ENCODE data around the gene MRPL24.

MRPL24 gene
- long read RNA-seq, transcript MRPL24-201 (6 exons, 883 nt): major isoform, 15 of 37 reads
- long read RNA-seq, transcript MRPL24-202 (6 exons, 883 nt): major isoform, 15 of 37 reads
- long read RNA-seq, partial matches to known transcripts: 1 of 37 reads
- long read RNA-seq, other reads (novel, unspliced or antisense): 6 of 37 reads

- TF ChIP-seq GABPA (IDR thresholded peaks at IDR 0.05; ENCODE audit: low read depth) (peak; percentile 99), POLR2AphosphoS5 (IDR thresholded peaks at IDR 0.05; ENCODE audit: low read depth) (peak; percentile 82), SPI1 (IDR thresholded peaks at IDR 0.05; ENCODE audit: borderline replicate concordance, low read depth) (peak; percentile 62; the same call in 1 of the 2 replicates), REST (IDR thresholded peaks at IDR 0.05; ENCODE audit: insufficient replicate concordance, low read depth) (no peak)
- TF ChIP-seq, protein P1, sequence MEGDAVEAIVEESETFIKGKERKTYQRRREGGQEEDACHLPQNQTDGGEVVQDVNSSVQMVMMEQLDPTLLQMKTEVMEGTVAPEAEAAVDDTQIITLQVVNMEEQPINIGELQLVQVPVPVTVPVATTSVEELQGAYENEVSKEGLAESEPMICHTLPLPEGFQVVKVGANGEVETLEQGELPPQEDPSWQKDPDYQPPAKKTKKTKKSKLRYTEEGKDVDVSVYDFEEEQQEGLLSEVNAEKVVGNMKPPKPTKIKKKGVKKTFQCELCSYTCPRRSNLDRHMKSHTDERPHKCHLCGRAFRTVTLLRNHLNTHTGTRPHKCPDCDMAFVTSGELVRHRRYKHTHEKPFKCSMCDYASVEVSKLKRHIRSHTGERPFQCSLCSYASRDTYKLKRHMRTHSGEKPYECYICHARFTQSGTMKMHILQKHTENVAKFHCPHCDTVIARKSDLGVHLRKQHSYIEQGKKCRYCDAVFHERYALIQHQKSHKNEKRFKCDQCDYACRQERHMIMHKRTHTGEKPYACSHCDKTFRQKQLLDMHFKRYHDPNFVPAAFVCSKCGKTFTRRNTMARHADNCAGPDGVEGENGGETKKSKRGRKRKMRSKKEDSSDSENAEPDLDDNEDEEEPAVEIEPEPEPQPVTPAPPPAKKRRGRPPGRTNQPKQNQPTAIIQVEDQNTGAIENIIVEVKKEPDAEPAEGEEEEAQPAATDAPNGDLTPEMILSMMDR (IDR thresholded peaks at IDR 0.05; ENCODE audit: insufficient read depth, low read length): no peak
- Histone ChIP-seq H3K27ac (replicated peaks) (peak within 1 kb of the TSS; percentile 86), H3K4me3 (replicated peaks; ENCODE audit: insufficient read depth, low read length) (peak within 1 kb of the TSS; percentile 58), H3K27me3 (ENCODE audit: insufficient read depth, poor library complexity, severe bottlenecking) (no peaks in the 10 kb centered on the region)
- peak; percentile 99 to 100 for DNase-seq (ENCODE audit: low read depth in 1 of 2, low spot score in 1 of 2)
Measured at GRCh38 chr1:156740741-156741480, at the start of gene MRPL24. TSS of gene MRPL24 (minus strand) at chr1:156741088. CDS start at chr1:156738704, 2,384 bp downstream.

DNA sequence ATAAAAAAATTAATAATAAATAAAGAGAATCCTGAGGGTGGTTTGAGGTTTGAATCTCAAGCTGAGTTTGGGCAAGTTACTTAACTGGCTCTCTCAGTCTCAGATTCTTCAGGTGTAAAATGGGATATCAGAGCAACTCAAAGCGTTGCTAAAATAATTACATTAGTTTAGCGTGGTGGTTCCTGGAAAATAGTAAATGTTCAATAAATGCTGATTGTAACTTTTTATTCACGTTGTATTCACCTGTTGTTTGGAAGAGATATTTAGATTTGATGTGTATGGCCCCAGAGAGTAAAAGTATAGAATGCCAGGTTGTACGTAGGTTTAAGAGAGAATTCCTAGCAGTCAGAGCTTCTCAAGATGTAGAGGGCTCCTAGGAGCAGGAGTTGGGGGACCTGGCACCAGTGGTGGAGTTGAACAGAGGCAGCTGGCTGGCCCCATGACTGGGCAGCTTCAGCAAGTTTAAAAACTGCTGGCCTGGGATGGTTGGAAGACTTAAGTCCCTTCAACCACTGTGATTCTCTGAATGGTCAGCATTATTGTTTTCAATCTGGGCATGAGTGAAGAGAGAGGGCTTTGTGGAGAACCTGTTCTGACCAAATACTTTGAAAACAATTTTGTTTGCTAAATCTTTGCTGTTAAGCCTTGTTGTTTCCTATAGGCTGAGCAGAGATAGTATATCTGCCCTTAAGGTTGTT, 48.9 kb upstream of the MRPL24 start:
- DNase-seq (ENCODE audit: low read depth in 1 of 2, low spot score in 1 of 2): no peak
- no peak overlapping the region for H3K4me3 ChIP-seq (replicated peaks; ENCODE audit: insufficient read depth, low read length)
- no peak overlapping the region for H3K27ac ChIP-seq (replicated peaks)
- H3K27me3 ChIP-seq (ENCODE audit: insufficient read depth, poor library complexity, severe bottlenecking): no peaks in the 10 kb centered on the region
- TF ChIP-seq REST (IDR thresholded peaks at IDR 0.05; ENCODE audit: insufficient replicate concordance, low read depth) (no peak), GABPA (IDR thresholded peaks at IDR 0.05; ENCODE audit: low read depth) (no peak), POLR2AphosphoS5 (IDR thresholded peaks at IDR 0.05; ENCODE audit: low read depth) (no peak)
- TF ChIP-seq, protein P1 (IDR thresholded peaks at IDR 0.05; ENCODE audit: insufficient read depth, low read length): no peak

- H3K27me3 ChIP-seq (ENCODE audit: insufficient read depth, poor library complexity, severe bottlenecking): no peaks in the 10 kb centered on the region
- TF ChIP-seq GABPA (IDR thresholded peaks at IDR 0.05; ENCODE audit: low read depth) (no peak), REST (IDR thresholded peaks at IDR 0.05; ENCODE audit: insufficient replicate concordance, low read depth) (no peak), POLR2AphosphoS5 (IDR thresholded peaks at IDR 0.05; ENCODE audit: low read depth) (no peak), SPI1 (IDR thresholded peaks at IDR 0.05; ENCODE audit: borderline replicate concordance, low read depth) (no peak)
- TF ChIP-seq, protein P1 (IDR thresholded peaks at IDR 0.05; ENCODE audit: insufficient read depth, low read length): no peak
- no peak for DNase-seq (ENCODE audit: low read depth in 1 of 2, low spot score in 1 of 2)
- H3K27ac ChIP-seq (replicated peaks): no peak overlapping the region
- H3K4me3 ChIP-seq (replicated peaks; ENCODE audit: insufficient read depth, low read length): no peak overlapping the region
Measured at GRCh38 chr1:156788136-156788535, 47.2 kb upstream of the MRPL24 start.

Measured in HL-60 (cell line).